ENCODE measurements around the gene SKA1. TPM values are rescaled to one million over a fixed set of nuclear protein-coding genes. Genes with fewer than 3 reads are reported as not detected.

Gene SKA1, protein sequence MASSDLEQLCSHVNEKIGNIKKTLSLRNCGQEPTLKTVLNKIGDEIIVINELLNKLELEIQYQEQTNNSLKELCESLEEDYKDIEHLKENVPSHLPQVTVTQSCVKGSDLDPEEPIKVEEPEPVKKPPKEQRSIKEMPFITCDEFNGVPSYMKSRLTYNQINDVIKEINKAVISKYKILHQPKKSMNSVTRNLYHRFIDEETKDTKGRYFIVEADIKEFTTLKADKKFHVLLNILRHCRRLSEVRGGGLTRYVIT
- polyA plus RNA-seq: 0.71 TPM in 1 of 2 replicates, not detected in the other

GRCh38 chr18:50374753-50375391 lies at the start of gene SKA1:
SKA1 (plus strand) TSS chr18:50375046; CDS start chr18:50375831, 785 bp downstream.

Other genes with a start within 250 kb of the SKA1 start
- 0.17 and 0.38 TPM in 2 replicates for gene MYO5B, start 179.9 kb upstream of the SKA1 start, polyA plus RNA-seq
- gene CFAP53, start 108.6 kb upstream of the SKA1 start, polyA plus RNA-seq: 1.6 and 1.9 TPM in 2 replicates
- 7.2 and 10.6 TPM in 2 replicates for gene MBD1, start 93.5 kb upstream of the SKA1 start, polyA plus RNA-seq
- 12.0 and 19.8 TPM in 2 replicates for gene CXXC1, start 87.4 kb upstream of the SKA1 start, polyA plus RNA-seq
- 4.3 and 5.9 TPM in 2 replicates for gene MAPK4, start 185.0 kb downstream of the SKA1 start, polyA plus RNA-seq